WTC11 (cell line): ENCODE measurements around the gene COG4. TPM values are rescaled to one million over a fixed set of nuclear protein-coding genes. Genes with fewer than 3 reads are reported as not detected.

Experiments
- ATAC-seq: fragments of 200-7000 bp; cut with Tn5 transposase; 2 replicates; pipeline ENCODE4 v1.10.0; 2021; ENCODE audit warnings: mild to moderate bottlenecking, moderate library complexity
- CTCF ChIA-PET: fragments of 300-600 bp; sonication (Branson Sonifier 250); formaldehyde crosslinking; loops from one replicate; lab custom pipeline; 2021; ENCODE audit warnings: antibody characterized with exemption; lab: Charles Lee
- POLR2A ChIA-PET: fragments of 350-600 bp; sonication (Branson Sonifier 250); formaldehyde crosslinking; loops from one replicate; lab custom pipeline; 2021; ENCODE audit warnings: antibody characterized with exemption; lab: Charles Lee
- DNase-seq: peaks from one replicate; pipeline ENCODE4 v3.0.0; 2021; ENCODE audit warnings: low spot score
- H3K27ac Mint-ChIP-seq: 2 replicates; pipeline ENCODE4 v1.8.0; 2021; ENCODE audit warnings: mixed read lengths
- H3K27me3 Mint-ChIP-seq: 2 replicates; pipeline ENCODE4 v1.8.0; 2021; ENCODE audit warnings: low read depth, mild to moderate bottlenecking, moderate library complexity, mixed read lengths
- H3K36me3 Mint-ChIP-seq: 2 replicates; pipeline ENCODE4 v1.8.0; 2021; ENCODE audit warnings: mixed read lengths
- H3K4me1 Mint-ChIP-seq: 2 replicates; pipeline ENCODE4 v1.8.0; 2022; ENCODE audit warnings: mixed read lengths
- H3K4me3 Mint-ChIP-seq: 2 replicates; pipeline ENCODE4 v1.8.0; 2021; ENCODE audit warnings: mild to moderate bottlenecking, moderate library complexity, mixed read lengths
- H3K9me3 Mint-ChIP-seq: 2 replicates; pipeline ENCODE4 v1.8.0; 2021; ENCODE audit warnings: mixed read lengths
- ARID4B ChIP-seq: sonication (generic); formaldehyde crosslinking; IDR thresholded peaks from 2 replicates; pipeline ENCODE4 v1.8.0; 2023; ENCODE audit warnings: missing genetic modification reagents, mild to moderate bottlenecking, borderline replicate concordance
- ATF1 ChIP-seq: sonication (generic); formaldehyde crosslinking; IDR thresholded peaks from 2 replicates; pipeline ENCODE4 v1.8.1; 2023; ENCODE audit warnings: mild to moderate bottlenecking, moderate library complexity, missing genetic modification reagents
- ATF2 ChIP-seq: sonication (generic); formaldehyde crosslinking; IDR thresholded peaks from 2 replicates; pipeline ENCODE4 v1.8.1; 2022; ENCODE audit warnings: low read depth, missing genetic modification reagents, borderline replicate concordance
- ATF6 ChIP-seq: sonication (generic); formaldehyde crosslinking; IDR thresholded peaks from 2 replicates; pipeline ENCODE4 v1.8.1; 2023; ENCODE audit warnings: mild to moderate bottlenecking, missing genetic modification reagents
- JAZF1 ChIP-seq: fragments of 250-450 bp; sonication (Bioruptor Pico); IDR thresholded peaks from 2 replicates; pipeline ENCODE4 v1.9.0; 2021; ENCODE audit warnings: moderate library complexity, mild to moderate bottlenecking, inconsistent platforms
- NR3C1 ChIP-seq: sonication (generic); formaldehyde crosslinking; conservative IDR thresholded peaks from 2 replicates; pipeline ENCODE4 v1.8.1; 2023; ENCODE audit warnings: low read depth, mild to moderate bottlenecking, missing genetic modification reagents
- RELA ChIP-seq: sonication (generic); formaldehyde crosslinking; IDR thresholded peaks from 2 replicates; pipeline ENCODE4 v1.8.1; 2022; ENCODE audit warnings: missing genetic modification reagents, mild to moderate bottlenecking, borderline replicate concordance
- STAT6 ChIP-seq: sonication (generic); formaldehyde crosslinking; conservative IDR thresholded peaks from 2 replicates; pipeline ENCODE4 v1.8.1; 2023; ENCODE audit warnings: mild to moderate bottlenecking, low read depth, missing genetic modification reagents, moderate library complexity
- ZBTB21 ChIP-seq: sonication (generic); formaldehyde crosslinking; IDR thresholded peaks from 2 replicates; pipeline ENCODE4 v1.8.1; 2023; ENCODE audit warnings: mild to moderate bottlenecking, missing genetic modification reagents, borderline replicate concordance
- ZNF219 ChIP-seq: sonication (generic); formaldehyde crosslinking; IDR thresholded peaks from 2 replicates; pipeline ENCODE4 v1.8.0; 2023; ENCODE audit warnings: missing genetic modification reagents, mild to moderate bottlenecking, borderline replicate concordance
- ZNF232 ChIP-seq: sonication (generic); formaldehyde crosslinking; IDR thresholded peaks from 2 replicates; pipeline ENCODE4 v1.8.0; 2022; ENCODE audit warnings: mild to moderate bottlenecking, missing genetic modification reagents
- ZNF317 ChIP-seq: sonication (generic); formaldehyde crosslinking; IDR thresholded peaks from 2 replicates; pipeline ENCODE4 v1.8.1; 2023; ENCODE audit warnings: low read depth, mild to moderate bottlenecking, moderate library complexity, missing genetic modification reagents, borderline replicate concordance
- ZNF423 ChIP-seq: fragments of 250-450 bp; sonication (Bioruptor Pico); IDR thresholded peaks from 2 replicates; pipeline ENCODE4 v2.1.2; 2022; ENCODE audit warnings: mild to moderate bottlenecking, moderate library complexity
- total RNA-seq: library from RNA; stranded (reverse); gene quantifications from 3 replicates; pipeline ENCODE4 v1.2.3, GENCODE V29; 2021
- TF ChIP-seq, protein P1 (sequence below): sonication (generic); formaldehyde crosslinking; IDR thresholded peaks from 2 replicates; pipeline ENCODE4 v1.8.0; 2022; ENCODE audit warnings: mild to moderate bottlenecking, missing genetic modification reagents
- TF ChIP-seq, protein P2 (sequence below): sonication (generic); formaldehyde crosslinking; IDR thresholded peaks from 2 replicates; pipeline ENCODE4 v1.8.1; 2023; ENCODE audit warnings: mild to moderate bottlenecking, missing genetic modification reagents, moderate library complexity
- TF ChIP-seq, protein P3 (sequence below): sonication (generic); formaldehyde crosslinking; IDR thresholded peaks from 2 replicates; pipeline ENCODE4 v1.8.0; 2022; ENCODE audit warnings: mild to moderate bottlenecking, missing genetic modification reagents
- TF ChIP-seq, protein P4 (sequence below): sonication (generic); formaldehyde crosslinking; IDR thresholded peaks from 2 replicates; pipeline ENCODE4 v1.8.0; 2023; ENCODE audit warnings: missing genetic modification reagents

COG4 gene
- total RNA-seq, 1 experiment from 2014 or later = 56.6 TPM

GRCh38 chr16:70433458-70434103 lies 89.8 kb downstream of the COG4 start (continued):
- TF ChIP-seq, protein P1, sequence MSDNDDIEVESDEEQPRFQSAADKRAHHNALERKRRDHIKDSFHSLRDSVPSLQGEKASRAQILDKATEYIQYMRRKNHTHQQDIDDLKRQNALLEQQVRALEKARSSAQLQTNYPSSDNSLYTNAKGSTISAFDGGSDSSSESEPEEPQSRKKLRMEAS (CRISPR knock-in tag) = no peak
- no peak for TF ChIP-seq STAT6 (CRISPR knock-in tag)
- TF ChIP-seq, protein P2, sequence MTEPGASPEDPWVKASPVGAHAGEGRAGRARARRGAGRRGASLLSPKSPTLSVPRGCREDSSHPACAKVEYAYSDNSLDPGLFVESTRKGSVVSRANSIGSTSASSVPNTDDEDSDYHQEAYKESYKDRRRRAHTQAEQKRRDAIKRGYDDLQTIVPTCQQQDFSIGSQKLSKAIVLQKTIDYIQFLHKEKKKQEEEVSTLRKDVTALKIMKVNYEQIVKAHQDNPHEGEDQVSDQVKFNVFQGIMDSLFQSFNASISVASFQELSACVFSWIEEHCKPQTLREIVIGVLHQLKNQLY (CRISPR knock-in tag) = no peak
- no peak for TF ChIP-seq ARID4B (CRISPR knock-in tag)
- TF ChIP-seq ATF2 (CRISPR knock-in tag) = no peak
- TF ChIP-seq ATF1 (CRISPR knock-in tag) = no peak
- TF ChIP-seq ZNF423 (CRISPR knock-in tag) = no peak
- no peak for TF ChIP-seq RELA (CRISPR knock-in tag)
- no peak for TF ChIP-seq ZNF219
- no peak for TF ChIP-seq ZNF317 (CRISPR knock-in tag)

DNA sequence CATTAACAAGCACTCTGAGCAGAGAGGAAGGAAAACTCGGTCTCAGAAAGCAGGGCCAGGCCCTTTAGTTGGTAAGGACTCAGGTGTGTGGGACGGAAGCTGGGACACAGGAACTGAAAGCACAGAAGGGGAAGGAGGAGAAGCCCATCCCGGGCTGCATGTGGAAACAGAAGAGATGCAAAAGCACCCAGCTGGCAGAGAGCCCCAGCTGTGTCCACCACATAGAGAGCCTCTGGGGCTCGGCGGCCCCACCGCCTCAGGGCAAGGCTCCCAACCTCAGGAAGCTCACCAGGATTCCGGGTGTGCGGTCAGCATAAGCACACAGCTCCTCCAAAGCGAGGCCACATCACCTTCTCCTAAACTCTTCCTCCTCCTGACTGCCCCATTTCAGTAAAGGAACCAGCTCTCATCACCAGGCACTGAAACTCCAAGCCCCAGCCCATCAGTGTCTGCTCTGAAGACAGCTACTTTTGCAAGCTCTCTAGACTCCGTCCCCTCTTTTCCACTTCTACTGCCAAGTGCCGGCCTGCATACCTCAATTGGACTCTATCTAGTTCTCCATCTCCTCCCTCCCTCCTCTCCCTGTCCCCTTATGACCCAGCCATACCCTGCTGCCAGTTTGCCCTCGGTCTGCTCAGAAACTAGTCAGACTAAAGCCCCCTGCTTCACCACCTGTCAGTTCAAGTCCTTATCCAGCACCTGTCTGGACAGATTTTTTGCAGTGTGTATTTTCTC lies 90.5 kb downstream of the COG4 start:
- no peak for DNase-seq
- Mint-ChIP-seq H3K4me3 (no peak overlapping the region), H3K4me1 (peaks cover 76% of the 10 kb centered on the region), H3K27me3 (no peaks in the 10 kb centered on the region), H3K36me3 (peaks cover 9% of the 10 kb centered on the region; the same call in 1 of the 2 replicates), H3K27ac (peak overlapping the region; percentile 86), H3K9me3 (no peaks in the 10 kb centered on the region)
- no peak for ATAC-seq
- ChIA-PET CTCF (interaction anchor here (0.6 to 2.8 kb wide), 3 partner anchors 24 to 52 kb away, joined by 3 to 10 read pairs (median 5); no protein-coding TSS in a partner anchor), POLR2A (interaction anchor here (0.5 to 1.5 kb wide), 3 partner anchors 11 to 76 kb away, joined by 3 to 4 read pairs (median 3); no protein-coding TSS in a partner anchor)
- TF ChIP-seq, protein P3, sequence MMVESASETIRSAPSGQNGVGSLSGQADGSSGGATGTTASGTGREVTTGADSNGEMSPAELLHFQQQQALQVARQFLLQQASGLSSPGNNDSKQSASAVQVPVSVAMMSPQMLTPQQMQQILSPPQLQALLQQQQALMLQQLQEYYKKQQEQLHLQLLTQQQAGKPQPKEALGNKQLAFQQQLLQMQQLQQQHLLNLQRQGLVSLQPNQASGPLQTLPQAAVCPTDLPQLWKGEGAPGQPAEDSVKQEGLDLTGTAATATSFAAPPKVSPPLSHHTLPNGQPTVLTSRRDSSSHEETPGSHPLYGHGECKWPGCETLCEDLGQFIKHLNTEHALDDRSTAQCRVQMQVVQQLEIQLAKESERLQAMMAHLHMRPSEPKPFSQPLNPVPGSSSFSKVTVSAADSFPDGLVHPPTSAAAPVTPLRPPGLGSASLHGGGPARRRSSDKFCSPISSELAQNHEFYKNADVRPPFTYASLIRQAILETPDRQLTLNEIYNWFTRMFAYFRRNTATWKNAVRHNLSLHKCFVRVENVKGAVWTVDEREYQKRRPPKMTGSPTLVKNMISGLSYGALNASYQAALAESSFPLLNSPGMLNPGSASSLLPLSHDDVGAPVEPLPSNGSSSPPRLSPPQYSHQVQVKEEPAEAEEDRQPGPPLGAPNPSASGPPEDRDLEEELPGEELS = no peak
- TF ChIP-seq, protein P4, sequence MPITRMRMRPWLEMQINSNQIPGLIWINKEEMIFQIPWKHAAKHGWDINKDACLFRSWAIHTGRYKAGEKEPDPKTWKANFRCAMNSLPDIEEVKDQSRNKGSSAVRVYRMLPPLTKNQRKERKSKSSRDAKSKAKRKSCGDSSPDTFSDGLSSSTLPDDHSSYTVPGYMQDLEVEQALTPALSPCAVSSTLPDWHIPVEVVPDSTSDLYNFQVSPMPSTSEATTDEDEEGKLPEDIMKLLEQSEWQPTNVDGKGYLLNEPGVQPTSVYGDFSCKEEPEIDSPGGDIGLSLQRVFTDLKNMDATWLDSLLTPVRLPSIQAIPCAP (CRISPR knock-in tag) = no peak
- TF ChIP-seq JAZF1 (CRISPR knock-in tag) (no peak), ZBTB21 (no peak), ATF6 (no peak), ATF1 (CRISPR knock-in tag) (no peak), NR3C1 (no peak), ZNF423 (CRISPR knock-in tag) (no peak), ZNF232 (no peak)
